ENCODE measurements around the gene CD69.

CD69 gene

DNA sequence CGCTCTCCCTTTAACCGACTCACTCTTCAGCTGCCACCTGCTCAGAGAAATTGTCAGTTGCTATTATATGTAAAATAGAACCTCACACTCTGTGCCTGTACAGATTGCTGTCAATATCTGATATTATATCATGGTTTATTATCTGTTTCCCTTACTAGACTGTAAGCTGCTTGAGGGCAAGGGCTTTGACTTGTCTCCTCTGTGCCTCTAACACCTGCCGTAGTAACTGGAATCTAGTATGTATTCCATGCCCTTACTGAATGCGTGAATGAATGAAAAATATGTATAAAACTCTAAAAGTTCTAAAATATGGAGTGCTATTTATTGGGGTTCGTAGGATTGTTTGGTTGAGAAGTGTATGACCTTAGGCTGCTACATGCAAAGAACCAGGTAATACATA, 1.7 kb upstream of the CD69 start:
- Histone ChIP-seq H3K4me2 (ENCODE audit: low read depth, low read length, poor library complexity, severe bottlenecking) (peak overlapping the region; percentile 98), H3K27me3 (ENCODE audit: insufficient read depth, low read length, poor library complexity, severe bottlenecking) (no peaks in the 10 kb centered on the region), H3K4me1 (ENCODE audit: insufficient read depth, low read length, poor library complexity, severe bottlenecking) (peaks cover 50% of the 10 kb centered on the region), H3K4me3 (ENCODE audit: low read length, poor library complexity, severe bottlenecking) (peak overlapping the region; percentile 79), H3K79me2 (ENCODE audit: insufficient read depth, low read length) (peaks cover 44% of the 10 kb centered on the region), H3K9me2 (replicated peaks; ENCODE audit: low read depth, low read length) (no peaks in the 10 kb centered on the region), H2AFZ (ENCODE audit: low read length) (no peak overlapping the region), H3K9me3 (ENCODE audit: insufficient read depth, low read depth, low read length) (no peaks in the 10 kb centered on the region), H3F3A (ENCODE audit: low read depth) (peaks cover 12% of the 10 kb centered on the region; the same call in 1 of the 2 replicates), H3K36me3 (ENCODE audit: insufficient read depth, low read length) (no peaks in the 10 kb centered on the region), H4K20me1 (ENCODE audit: insufficient read depth, low read length, poor library complexity, severe bottlenecking) (peaks cover 12% of the 10 kb centered on the region), H3K9ac (ENCODE audit: low read depth, low read length, poor library complexity, severe bottlenecking) (peak overlapping the region; percentile 78)
- no peak for TF ChIP-seq EZH2phosphoT487 (IDR thresholded peaks at IDR 0.05; ENCODE audit: borderline replicate concordance)
- TF ChIP-seq, protein P1, sequence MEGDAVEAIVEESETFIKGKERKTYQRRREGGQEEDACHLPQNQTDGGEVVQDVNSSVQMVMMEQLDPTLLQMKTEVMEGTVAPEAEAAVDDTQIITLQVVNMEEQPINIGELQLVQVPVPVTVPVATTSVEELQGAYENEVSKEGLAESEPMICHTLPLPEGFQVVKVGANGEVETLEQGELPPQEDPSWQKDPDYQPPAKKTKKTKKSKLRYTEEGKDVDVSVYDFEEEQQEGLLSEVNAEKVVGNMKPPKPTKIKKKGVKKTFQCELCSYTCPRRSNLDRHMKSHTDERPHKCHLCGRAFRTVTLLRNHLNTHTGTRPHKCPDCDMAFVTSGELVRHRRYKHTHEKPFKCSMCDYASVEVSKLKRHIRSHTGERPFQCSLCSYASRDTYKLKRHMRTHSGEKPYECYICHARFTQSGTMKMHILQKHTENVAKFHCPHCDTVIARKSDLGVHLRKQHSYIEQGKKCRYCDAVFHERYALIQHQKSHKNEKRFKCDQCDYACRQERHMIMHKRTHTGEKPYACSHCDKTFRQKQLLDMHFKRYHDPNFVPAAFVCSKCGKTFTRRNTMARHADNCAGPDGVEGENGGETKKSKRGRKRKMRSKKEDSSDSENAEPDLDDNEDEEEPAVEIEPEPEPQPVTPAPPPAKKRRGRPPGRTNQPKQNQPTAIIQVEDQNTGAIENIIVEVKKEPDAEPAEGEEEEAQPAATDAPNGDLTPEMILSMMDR (conservative IDR thresholded peaks at IDR 0.05; ENCODE audit: low read length) = no peak

DNA sequence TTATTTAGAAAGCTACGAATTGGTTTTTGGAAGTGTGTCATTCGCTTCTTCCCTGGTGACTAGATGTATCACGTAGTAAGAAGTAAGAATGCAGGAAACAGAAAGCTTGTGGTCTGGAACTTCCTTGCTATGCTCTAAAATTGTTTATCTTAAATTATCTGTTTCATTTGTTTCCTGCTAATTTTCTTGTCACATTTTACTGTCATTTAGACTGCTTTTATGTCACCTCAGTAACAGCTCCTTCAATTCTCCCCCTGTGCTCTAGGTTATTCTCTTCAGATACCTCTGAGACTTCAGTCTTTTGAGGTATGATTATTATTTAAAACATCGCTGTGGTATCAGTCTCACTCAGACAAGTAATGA, 699 bp upstream of the CD69 start:
- Histone ChIP-seq H3K9ac (ENCODE audit: low read depth, low read length, poor library complexity, severe bottlenecking) (peak overlapping the region; percentile 78), H3K36me3 (ENCODE audit: insufficient read depth, low read length) (0 out of 2 replicates have a peak, but pooled peaks cover under 1% of the 10 kb centered on the region), H4K20me1 (ENCODE audit: insufficient read depth, low read length, poor library complexity, severe bottlenecking) (peaks cover 16% of the 10 kb centered on the region), H3K4me1 (ENCODE audit: insufficient read depth, low read length, poor library complexity, severe bottlenecking) (peaks cover 54% of the 10 kb centered on the region), H3K79me2 (ENCODE audit: insufficient read depth, low read length) (peaks cover 54% of the 10 kb centered on the region), H3F3A (ENCODE audit: low read depth) (peaks cover 12% of the 10 kb centered on the region; the same call in 1 of the 2 replicates), H2AFZ (ENCODE audit: low read length) (no peak overlapping the region), H3K9me2 (replicated peaks; ENCODE audit: low read depth, low read length) (no peaks in the 10 kb centered on the region), H3K4me3 (ENCODE audit: low read length, poor library complexity, severe bottlenecking) (peak overlapping the region; percentile 79), H3K4me2 (ENCODE audit: low read depth, low read length, poor library complexity, severe bottlenecking) (peak overlapping the region; percentile 98), H3K27me3 (ENCODE audit: insufficient read depth, low read length, poor library complexity, severe bottlenecking) (no peaks in the 10 kb centered on the region), H3K9me3 (ENCODE audit: insufficient read depth, low read depth, low read length) (no peaks in the 10 kb centered on the region)
- no peak for TF ChIP-seq EZH2phosphoT487 (IDR thresholded peaks at IDR 0.05; ENCODE audit: borderline replicate concordance)
- TF ChIP-seq, protein P1 (conservative IDR thresholded peaks at IDR 0.05; ENCODE audit: low read length) = no peak

DNA sequence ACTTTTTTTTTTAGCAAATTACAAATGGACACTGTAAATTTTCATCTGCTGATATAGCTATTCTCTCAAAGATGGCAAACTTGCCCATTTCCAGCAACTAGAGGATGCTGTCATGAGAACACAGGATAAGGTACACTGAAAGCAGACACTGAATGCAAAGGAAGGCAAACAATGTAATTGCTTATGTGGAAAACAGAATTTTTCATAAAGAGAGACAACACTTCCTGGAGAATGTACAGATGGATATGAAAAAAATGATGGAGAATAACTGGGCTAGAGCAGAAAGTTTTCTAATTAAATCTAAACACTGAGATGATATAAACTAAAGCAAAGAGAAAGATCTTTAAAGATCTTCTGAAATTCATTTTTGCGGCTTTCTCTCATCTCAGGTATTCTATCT, 581 bp downstream of the CD69 start:
- Histone ChIP-seq H3K79me2 (ENCODE audit: insufficient read depth, low read length) (peaks cover 67% of the 10 kb centered on the region), H2AFZ (ENCODE audit: low read length) (no peak overlapping the region), H3K9me3 (ENCODE audit: insufficient read depth, low read depth, low read length) (no peaks in the 10 kb centered on the region), H3K27me3 (ENCODE audit: insufficient read depth, low read length, poor library complexity, severe bottlenecking) (no peaks in the 10 kb centered on the region), H3K4me2 (ENCODE audit: low read depth, low read length, poor library complexity, severe bottlenecking) (peak overlapping the region; percentile 98), H3K9ac (ENCODE audit: low read depth, low read length, poor library complexity, severe bottlenecking) (peak overlapping the region; percentile 78), H3K4me1 (ENCODE audit: insufficient read depth, low read length, poor library complexity, severe bottlenecking) (peaks cover 49% of the 10 kb centered on the region), H3F3A (ENCODE audit: low read depth) (peaks cover 7% of the 10 kb centered on the region; the same call in 1 of the 2 replicates), H3K36me3 (ENCODE audit: insufficient read depth, low read length) (peaks cover 12% of the 10 kb centered on the region), H4K20me1 (ENCODE audit: insufficient read depth, low read length, poor library complexity, severe bottlenecking) (peaks cover 16% of the 10 kb centered on the region), H3K4me3 (ENCODE audit: low read length, poor library complexity, severe bottlenecking) (peak overlapping the region; percentile 79), H3K9me2 (replicated peaks; ENCODE audit: low read depth, low read length) (no peaks in the 10 kb centered on the region)
- TF ChIP-seq, protein P1 (conservative IDR thresholded peaks at IDR 0.05; ENCODE audit: low read length) = no peak
- TF ChIP-seq EZH2phosphoT487 (IDR thresholded peaks at IDR 0.05; ENCODE audit: borderline replicate concordance) = no peak
